MM.1S (cell line): ENCODE results near the gene DUOX1.

Experiments
- DNase-seq: peaks from one replicate; pipeline ENCODE4 v3.0.0-alpha.2; 2015
- H2AFZ ChIP-seq: fragments of 300-600 bp; sonication (generic); 2 replicates; pipeline ENCODE4 v1.6.0; 2016; ENCODE audit warnings: antibody characterized with exemption, low read length
- H3F3A ChIP-seq: fragments of 300-600 bp; sonication (generic); 2 replicates; pipeline ENCODE4 v1.6.1; 2016; ENCODE audit warnings: mild to moderate bottlenecking, antibody characterized with exemption, low read length, moderate library complexity, mixed read lengths; ENCODE audit not compliant: insufficient read depth
- H3K27ac ChIP-seq: fragments of 300-600 bp; sonication (generic); 2 replicates; pipeline ENCODE4 v1.5.1; 2016; ENCODE audit warnings: mild to moderate bottlenecking, low read length
- H3K27me3 ChIP-seq: fragments of 300-600 bp; sonication (generic); replicated peaks from 2 replicates; pipeline ENCODE4 v1.6.0; 2016; ENCODE audit warnings: low read length; ENCODE audit not compliant: insufficient read depth
- H3K36me3 ChIP-seq: fragments of 300-600 bp; sonication (generic); replicated peaks from 2 replicates; pipeline ENCODE4 v1.6.1; 2016; ENCODE audit warnings: mild to moderate bottlenecking, low read length, mixed read lengths; ENCODE audit not compliant: insufficient read depth
- H3K4me1 ChIP-seq: fragments of 300-600 bp; sonication (generic); 2 replicates; pipeline ENCODE4 v1.6.1; 2016; ENCODE audit warnings: low read length, mixed read lengths
- H3K4me2 ChIP-seq: fragments of 300-600 bp; sonication (generic); 2 replicates; pipeline ENCODE4 v1.6.0; 2016; ENCODE audit warnings: low read depth, low read length
- H3K4me3 ChIP-seq: fragments of 300-600 bp; sonication (generic); 2 replicates; pipeline ENCODE4 v1.5.1; 2016; ENCODE audit warnings: low read length, mixed read lengths
- H3K79me2 ChIP-seq: fragments of 300-600 bp; sonication (generic); 2 replicates; pipeline ENCODE4 v1.6.1; 2016; ENCODE audit warnings: mixed run types, low read length, mixed read lengths
- H3K9ac ChIP-seq: fragments of 300-600 bp; sonication (generic); 2 replicates; pipeline ENCODE4 v1.6.1; 2016; ENCODE audit warnings: low read length, mixed read lengths
- H3K9me2 ChIP-seq: fragments of 300-600 bp; sonication (generic); replicated peaks from 2 replicates; pipeline ENCODE4 v1.6.1; 2016; ENCODE audit warnings: mild to moderate bottlenecking, low read length, mixed read lengths; ENCODE audit not compliant: insufficient read depth
- H3K9me3 ChIP-seq: fragments of 300-600 bp; sonication (generic); replicated peaks from 2 replicates; pipeline ENCODE4 v1.6.1; 2016; ENCODE audit warnings: mild to moderate bottlenecking, low read length, mixed read lengths; ENCODE audit not compliant: insufficient read depth
- H4K20me1 ChIP-seq: fragments of 300-600 bp; sonication (generic); 2 replicates; pipeline ENCODE4 v1.6.1; 2016; ENCODE audit warnings: mild to moderate bottlenecking, low read length, moderate library complexity, mixed read lengths; ENCODE audit not compliant: insufficient read depth
- CTCF ChIP-seq: fragments of 300-600 bp; sonication (generic); IDR thresholded peaks from 2 replicates; pipeline ENCODE4 v1.5.1; 2016; ENCODE audit warnings: antibody characterized with exemption, low read length, mixed read lengths
- EZH2 ChIP-seq: fragments of 300-600 bp; sonication (generic); optimal IDR thresholded peaks from 2 replicates; pipeline ENCODE3; 2017; ENCODE audit warnings: low read depth, mild to moderate bottlenecking, antibody characterized with exemption, low read length, mixed read lengths
- EZH2phosphoT487 ChIP-seq: fragments of 300-600 bp; sonication (generic); IDR thresholded peaks from 2 replicates; pipeline ENCODE4 v1.6.1; 2018; ENCODE audit warnings: antibody characterized with exemption, low read length

DUOX1 gene

GRCh38 chr15:45199136-45199810 lies 69.5 kb downstream of the DUOX1 start:
- Histone ChIP-seq H2AFZ (peak overlapping the region; percentile 97), H3K27me3 (no peaks in the 10 kb centered on the region), H3K4me2 (peak overlapping the region; percentile 97), H3K27ac (peak overlapping the region; percentile 99), H3K9me2 (no peaks in the 10 kb centered on the region), H3K4me1 (0 out of 2 replicates have a peak, but pooled peaks cover 7% of the 10 kb centered on the region), H3K4me3 (peak overlapping the region; percentile 95), H3F3A (peaks cover 41% of the 10 kb centered on the region), H3K36me3 (no peaks in the 10 kb centered on the region), H3K9ac (peak overlapping the region; percentile 68), H3K9me3 (no peaks in the 10 kb centered on the region), H3K79me2 (no peaks in the 10 kb centered on the region), H4K20me1 (no peaks in the 10 kb centered on the region)
- peak; percentile 48 for DNase-seq
- TF ChIP-seq EZH2 (no peak), CTCF (no peak), EZH2phosphoT487 (no peak)

- peak; percentile 94 for DNase-seq
- no peaks in the 10 kb centered on the region for H3K9me3 ChIP-seq
- no peaks in the 10 kb centered on the region for H4K20me1 ChIP-seq
- peaks cover 41% of the 10 kb centered on the region for H3F3A ChIP-seq
- H3K4me1 ChIP-seq: 0 out of 2 replicates have a peak, but pooled peaks cover 7% of the 10 kb centered on the region
- TF ChIP-seq EZH2phosphoT487: no peak
- TF ChIP-seq CTCF: no peak
- TF ChIP-seq EZH2: no peak
- no peaks in the 10 kb centered on the region for H3K9me2 ChIP-seq
- H2AFZ ChIP-seq: peak overlapping the region; percentile 98
- H3K27me3 ChIP-seq: no peaks in the 10 kb centered on the region
- peak overlapping the region; percentile 93 for H3K9ac ChIP-seq
- H3K27ac ChIP-seq: peak overlapping the region; percentile 99
- peak overlapping the region; percentile 95 for H3K4me3 ChIP-seq
- H3K79me2 ChIP-seq: no peaks in the 10 kb centered on the region
- H3K36me3 ChIP-seq: no peaks in the 10 kb centered on the region
- H3K4me2 ChIP-seq: peak overlapping the region; percentile 97
Measured at GRCh38 chr15:45200001-45200798, 70.4 kb downstream of the DUOX1 start.

DNA sequence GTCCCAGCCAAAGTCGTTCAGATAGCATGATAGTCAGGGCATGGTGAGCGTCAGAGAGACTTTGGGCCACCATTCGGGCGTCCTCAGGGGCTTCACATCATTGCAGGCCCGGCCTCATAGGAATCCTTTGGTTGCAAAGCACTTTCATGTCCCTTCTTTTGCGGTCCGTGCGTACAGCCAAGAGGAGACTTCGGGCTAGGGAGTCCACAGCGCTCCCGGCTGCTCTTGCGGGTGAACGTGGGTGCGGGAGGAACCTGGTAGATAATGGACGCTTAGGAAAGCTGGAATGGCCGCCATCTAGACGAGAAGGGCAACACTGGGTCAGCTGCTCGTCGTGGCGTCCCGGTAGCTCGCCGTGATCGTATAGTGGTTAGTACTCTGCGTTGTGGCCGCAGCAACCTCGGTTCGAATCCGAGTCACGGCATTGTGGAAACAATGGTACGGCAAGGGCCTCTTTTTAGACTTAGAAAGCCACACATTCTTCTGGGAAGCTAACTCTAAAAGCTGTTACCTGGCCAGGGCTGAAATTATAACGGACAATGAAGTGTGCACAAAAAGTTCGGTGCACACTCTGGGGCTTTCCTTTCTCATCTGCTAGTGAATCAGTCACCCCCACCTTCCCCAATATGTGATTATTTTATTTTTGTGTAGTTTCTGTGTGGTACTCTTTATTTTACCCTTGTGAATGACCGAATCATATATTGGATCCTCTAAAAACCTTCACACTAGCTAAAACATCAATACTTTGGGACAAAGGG lies 71.2 kb downstream of the DUOX1 start:
- Histone ChIP-seq H3K79me2 (no peaks in the 10 kb centered on the region), H3K27ac (peak overlapping the region; percentile 99), H3K9me3 (no peaks in the 10 kb centered on the region), H3K9me2 (no peaks in the 10 kb centered on the region), H4K20me1 (no peaks in the 10 kb centered on the region), H2AFZ (peak overlapping the region; percentile 98), H3K27me3 (no peaks in the 10 kb centered on the region), H3K4me2 (peak overlapping the region; percentile 97), H3K9ac (peak overlapping the region; percentile 93), H3K4me3 (peak overlapping the region; percentile 95), H3F3A (peaks cover 41% of the 10 kb centered on the region), H3K4me1 (0 out of 2 replicates have a peak, but pooled peaks cover 7% of the 10 kb centered on the region), H3K36me3 (no peaks in the 10 kb centered on the region)
- peak; percentile 72 for DNase-seq
- TF ChIP-seq EZH2phosphoT487 (no peak), EZH2 (no peak), CTCF (no peak)
